CD8-positive, alpha-beta memory T cell (primary cell): ENCODE data around the gene FAH. TPM values are rescaled to one million over a fixed set of nuclear protein-coding genes. Genes with fewer than 3 reads are reported as not detected.

Experiments used
- CTCF ChIA-PET: fragments of 350-600 bp; sonication (Branson Sonifier 250); formaldehyde crosslinking; loops from one replicate; lab custom pipeline; 2021; ENCODE audit warnings: antibody characterized with exemption; lab: Charles Lee
- POLR2A ChIA-PET: fragments of 350-600 bp; sonication (Branson Sonifier 250); formaldehyde crosslinking; loops from one replicate; lab custom pipeline; 2021; ENCODE audit warnings: antibody characterized with exemption; lab: Charles Lee
- DNase-seq, 5 donors: peaks; one replicate each; pipeline versions ENCODE4 v3.0.0 to v3.0.0-alpha.2; 2020 to 2022; ENCODE audit warnings: mixed read lengths in 1 of 5
- H3K27ac ChIP-seq: one replicate; pipeline ENCODE4 v1.7.0; 2013; ENCODE audit warnings: low read depth, mild to moderate bottlenecking, low read length, moderate library complexity
- H3K27me3 ChIP-seq: 2 replicates; pipeline ENCODE4 v1.7.0; 2013; ENCODE audit warnings: low read length, mild to moderate bottlenecking; ENCODE audit not compliant: insufficient read depth, poor library complexity, severe bottlenecking
- H3K36me3 ChIP-seq: 2 replicates; pipeline ENCODE4 v1.7.0; 2013; ENCODE audit warnings: mild to moderate bottlenecking, low read length, moderate library complexity; ENCODE audit not compliant: insufficient read depth
- H3K4me1 ChIP-seq: 2 replicates; pipeline ENCODE4 v1.7.0; 2013; ENCODE audit warnings: mild to moderate bottlenecking, low read length, moderate library complexity; ENCODE audit not compliant: insufficient read depth
- H3K4me3 ChIP-seq: 2 replicates; pipeline ENCODE4 v1.7.0; 2013; ENCODE audit warnings: mild to moderate bottlenecking, low read length
- H3K9me3 ChIP-seq: 2 replicates; pipeline ENCODE4 v1.7.0; 2013; ENCODE audit warnings: mild to moderate bottlenecking, low read length
- H3K27ac Mint-ChIP-seq, 8 donors: one replicate each; pipeline ENCODE4 v1.8.0; 2020 to 2021; ENCODE audit warnings: mixed read lengths in 8 of 8, mild to moderate bottlenecking in 6 of 8, inconsistent platforms in 3 of 8, moderate library complexity in 3 of 8
- H3K27me3 Mint-ChIP-seq, 2 donors: one replicate each; pipeline ENCODE4 v1.8.0; 2020 to 2021; ENCODE audit warnings: mixed read lengths in 2 of 2, mild to moderate bottlenecking in 1 of 2, moderate library complexity in 1 of 2
- H3K36me3 Mint-ChIP-seq, 3 donors: one replicate each; pipeline ENCODE4 v1.8.0; 2020 to 2021; ENCODE audit warnings: mixed read lengths in 3 of 3, inconsistent platforms in 1 of 3, mild to moderate bottlenecking in 1 of 3
- H3K4me1 Mint-ChIP-seq, 3 donors: one replicate each; pipeline ENCODE4 v1.8.0; 2020 to 2021; ENCODE audit warnings: mixed read lengths in 3 of 3, inconsistent platforms in 1 of 3, mild to moderate bottlenecking in 1 of 3
- H3K4me3 Mint-ChIP-seq, 7 donors: one replicate each; pipeline ENCODE4 v1.8.0; 2020 to 2021; ENCODE audit warnings: mixed read lengths in 7 of 7, mild to moderate bottlenecking in 6 of 7, moderate library complexity in 4 of 7, inconsistent platforms in 2 of 7
- H3K9me3 Mint-ChIP-seq, 5 donors: one replicate each; pipeline ENCODE4 v1.8.0; 2020 to 2022; ENCODE audit warnings: mixed read lengths in 5 of 5, mild to moderate bottlenecking in 3 of 5, moderate library complexity in 2 of 5, inconsistent platforms in 1 of 5
- polyA plus RNA-seq: library from polyadenylated mRNA; unstranded; fragments of 300-500 nt; fragmentation: Illumina TruSeq; gene quantifications from one replicate; pipeline ENCODE4 v1.2.3, GENCODE V29; 2021
- total RNA-seq, 2 experiments: library from RNA; stranded (reverse); gene quantifications; one replicate each; pipeline ENCODE4 v1.2.3, GENCODE V29; 2021

Gene FAH
- total and polyA plus RNA-seq, 3 experiments from 2014 or later: 4.8 to 63.8 (median 63.8) TPM

GRCh38 chr15:80214910-80215309 lies 62.1 kb downstream of the FAH start:
- POLR2A ChIA-PET: no interaction called here

GRCh38 chr15:80216141-80216540 lies 63.3 kb downstream of the FAH start:
- H3K4me3 ChIP-seq: no peak overlapping the region
- no peak for DNase-seq
- H3K9me3 ChIP-seq: no peaks in the 10 kb centered on the region
- H3K27ac ChIP-seq: no peak overlapping the region
- peaks cover 8 to 37% of the 10 kb centered on the region in 2 donors for H3K27me3 Mint-ChIP-seq
- H3K36me3 Mint-ChIP-seq: no peaks in the 10 kb centered on the region
- H3K9me3 Mint-ChIP-seq: peaks cover 0 to 2% (median 0%) of the 10 kb centered on the region in 5 donors
- no peaks in the 10 kb centered on the region for H3K4me1 Mint-ChIP-seq
- H3K27me3 ChIP-seq: no peaks in the 10 kb centered on the region
- H3K27ac Mint-ChIP-seq: no peak overlapping the region
- H3K4me3 Mint-ChIP-seq: no peak overlapping the region
- H3K36me3 ChIP-seq: no peaks in the 10 kb centered on the region
- CTCF ChIA-PET: no interaction called here
- no peaks in the 10 kb centered on the region for H3K4me1 ChIP-seq
- POLR2A ChIA-PET: no interaction called here

More at GRCh38 chr15:80214910-80215309, 62.1 kb downstream of the FAH start:
- Histone ChIP-seq H3K4me3 (no peak overlapping the region), H3K9me3 (no peaks in the 10 kb centered on the region), H3K36me3 (no peaks in the 10 kb centered on the region), H3K27me3 (no peaks in the 10 kb centered on the region), H3K4me1 (no peaks in the 10 kb centered on the region), H3K27ac (no peak overlapping the region)
- CTCF ChIA-PET: no interaction called here
- peak overlapping the region in 1 of 8 donors; percentile 37 for H3K27ac Mint-ChIP-seq
- peaks cover 0 to 2% (median 0%) of the 10 kb centered on the region in 5 donors for H3K9me3 Mint-ChIP-seq
- H3K4me1 Mint-ChIP-seq: no peaks in the 10 kb centered on the region
- H3K4me3 Mint-ChIP-seq: no peak overlapping the region
- H3K36me3 Mint-ChIP-seq: no peaks in the 10 kb centered on the region
- peaks cover 11 to 44% of the 10 kb centered on the region in 2 donors for H3K27me3 Mint-ChIP-seq
- DNase-seq: no peak

DNA sequence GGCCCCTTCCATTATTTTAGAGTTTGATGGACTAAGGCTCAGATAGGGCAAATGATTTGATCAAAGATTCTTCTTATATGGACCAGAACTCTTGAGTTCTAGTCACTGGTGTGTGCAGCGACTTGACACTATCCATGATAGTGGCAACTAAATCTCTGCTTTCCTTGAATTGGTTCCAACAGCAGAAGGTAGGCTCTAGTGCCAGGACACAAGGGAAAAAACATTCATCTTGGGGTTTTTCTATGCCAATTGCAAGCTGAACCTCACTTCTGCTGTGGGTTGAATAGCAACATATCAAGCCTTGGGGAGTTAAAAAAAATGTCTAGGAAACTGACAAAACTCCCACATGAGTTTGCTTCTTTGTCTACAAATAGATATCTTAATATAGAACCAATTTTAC lies 64.1 kb downstream of the FAH start:
- H3K27ac Mint-ChIP-seq: no peak overlapping the region
- Histone ChIP-seq H3K36me3 (no peaks in the 10 kb centered on the region), H3K4me3 (no peak overlapping the region), H3K4me1 (no peaks in the 10 kb centered on the region), H3K27me3 (no peaks in the 10 kb centered on the region), H3K9me3 (no peaks in the 10 kb centered on the region), H3K27ac (no peak overlapping the region)
- peaks cover 0 to 2% (median 0%) of the 10 kb centered on the region in 5 donors for H3K9me3 Mint-ChIP-seq
- peaks cover 8 to 34% of the 10 kb centered on the region in 2 donors for H3K27me3 Mint-ChIP-seq
- ChIA-PET CTCF (no interaction called here), POLR2A (no interaction called here)
- H3K4me1 Mint-ChIP-seq: no peaks in the 10 kb centered on the region
- H3K4me3 Mint-ChIP-seq: no peak overlapping the region
- H3K36me3 Mint-ChIP-seq: no peaks in the 10 kb centered on the region
- DNase-seq: no peak

DNA sequence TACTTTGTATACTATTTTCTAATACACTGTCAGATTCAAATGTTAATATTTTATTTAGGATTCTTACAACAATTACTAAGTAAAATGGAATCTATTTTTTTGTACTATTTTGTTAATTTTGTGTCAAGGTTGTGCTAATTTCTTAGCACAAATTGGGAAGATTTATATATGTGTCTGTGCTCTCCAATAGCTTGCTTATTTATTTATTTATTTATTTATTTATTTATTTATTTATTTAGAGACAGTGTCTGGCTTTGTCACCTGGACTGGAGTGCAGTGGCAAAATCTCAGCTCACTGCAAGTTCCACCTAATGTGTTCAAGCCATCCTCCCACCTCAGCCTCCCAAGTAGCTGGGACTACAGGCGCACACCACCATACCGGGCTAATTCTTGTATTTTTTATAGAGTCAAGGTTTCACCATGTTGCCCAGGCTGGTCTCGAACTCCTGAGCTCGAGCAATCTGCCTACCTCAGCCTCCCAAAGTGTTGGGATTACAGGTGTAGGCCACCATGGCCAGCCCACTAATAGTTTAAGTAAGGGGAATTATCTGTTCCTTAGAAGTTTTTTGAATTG lies 64.6 kb downstream of the FAH start:
- H3K9me3 Mint-ChIP-seq: peaks cover 0 to 2% (median 0%) of the 10 kb centered on the region in 5 donors
- no peak for DNase-seq
- Histone ChIP-seq H3K4me3 (no peak overlapping the region), H3K9me3 (no peaks in the 10 kb centered on the region), H3K36me3 (no peaks in the 10 kb centered on the region), H3K27ac (no peak overlapping the region), H3K4me1 (no peaks in the 10 kb centered on the region), H3K27me3 (no peaks in the 10 kb centered on the region)
- H3K27ac Mint-ChIP-seq: no peak overlapping the region
- H3K27me3 Mint-ChIP-seq: peaks cover 8 to 31% of the 10 kb centered on the region in 2 donors
- no peaks in the 10 kb centered on the region for H3K36me3 Mint-ChIP-seq
- H3K4me1 Mint-ChIP-seq: no peaks in the 10 kb centered on the region
- ChIA-PET POLR2A (no interaction called here), CTCF (no interaction called here)
- H3K4me3 Mint-ChIP-seq: no peak overlapping the region

GRCh38 chr15:80219955-80220354 lies 67.2 kb downstream of the FAH start:
- Mint-ChIP-seq H3K27ac (no peak overlapping the region), H3K9me3 (peaks cover 0 to 2% (median 0%) of the 10 kb centered on the region in 5 donors), H3K27me3 (peaks cover 8 to 31% of the 10 kb centered on the region in 2 donors), H3K36me3 (no peaks in the 10 kb centered on the region), H3K4me3 (no peak overlapping the region), H3K4me1 (no peaks in the 10 kb centered on the region)
- H3K36me3 ChIP-seq: no peaks in the 10 kb centered on the region
- H3K27me3 ChIP-seq: no peaks in the 10 kb centered on the region
- H3K4me3 ChIP-seq: no peak overlapping the region
- ChIA-PET POLR2A (no interaction called here), CTCF (no interaction called here)
- no peaks in the 10 kb centered on the region for H3K9me3 ChIP-seq
- no peak overlapping the region for H3K27ac ChIP-seq
- DNase-seq: no peak
- no peaks in the 10 kb centered on the region for H3K4me1 ChIP-seq

GRCh38 chr15:80228959-80229610 lies 76.3 kb downstream of the FAH start:
- Mint-ChIP-seq H3K9me3 (no peaks in the 10 kb centered on the region), H3K4me1 (no peaks in the 10 kb centered on the region), H3K36me3 (no peaks in the 10 kb centered on the region), H3K27ac (no peak overlapping the region), H3K27me3 (peaks cover 14 to 74% of the 10 kb centered on the region in 2 donors), H3K4me3 (no peak overlapping the region)
- ChIA-PET CTCF (no interaction called here), POLR2A (no interaction called here)
- Histone ChIP-seq H3K27ac (no peak overlapping the region), H3K4me1 (no peaks in the 10 kb centered on the region), H3K36me3 (no peaks in the 10 kb centered on the region), H3K4me3 (no peak overlapping the region), H3K9me3 (no peaks in the 10 kb centered on the region), H3K27me3 (peaks cover 10% of the 10 kb centered on the region)
- no peak for DNase-seq

DNA sequence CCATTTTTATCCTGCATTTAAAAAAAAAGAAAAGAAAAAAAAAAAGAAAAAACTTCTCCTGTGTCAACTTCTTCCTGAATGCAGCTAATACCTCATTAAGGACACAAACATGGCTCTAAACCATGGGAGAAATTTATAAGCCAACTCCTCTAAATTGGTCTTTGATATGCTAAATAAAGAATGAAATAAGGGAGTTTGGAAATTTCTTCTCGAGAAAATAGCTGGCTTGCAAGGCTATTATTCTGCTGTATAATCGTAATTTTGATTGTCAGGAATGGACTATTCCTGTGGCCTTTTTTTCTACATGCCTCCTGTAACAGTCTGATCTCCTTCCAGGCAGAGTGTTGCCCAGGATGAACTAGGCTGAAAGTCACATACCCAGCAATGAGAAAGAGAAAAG lies 78.6 kb downstream of the FAH start:
- Histone ChIP-seq H3K4me3 (no peak overlapping the region), H3K4me1 (no peaks in the 10 kb centered on the region), H3K36me3 (no peaks in the 10 kb centered on the region), H3K27ac (no peak overlapping the region), H3K9me3 (no peaks in the 10 kb centered on the region), H3K27me3 (peaks cover under 1% of the 10 kb centered on the region)
- Mint-ChIP-seq H3K27me3 (peaks cover 12 to 66% of the 10 kb centered on the region in 2 donors), H3K4me3 (no peak overlapping the region), H3K36me3 (no peaks in the 10 kb centered on the region), H3K4me1 (no peaks in the 10 kb centered on the region), H3K9me3 (no peaks in the 10 kb centered on the region), H3K27ac (no peak overlapping the region)
- POLR2A ChIA-PET: no interaction called here
- CTCF ChIA-PET: no interaction called here
- no peak for DNase-seq

DNA sequence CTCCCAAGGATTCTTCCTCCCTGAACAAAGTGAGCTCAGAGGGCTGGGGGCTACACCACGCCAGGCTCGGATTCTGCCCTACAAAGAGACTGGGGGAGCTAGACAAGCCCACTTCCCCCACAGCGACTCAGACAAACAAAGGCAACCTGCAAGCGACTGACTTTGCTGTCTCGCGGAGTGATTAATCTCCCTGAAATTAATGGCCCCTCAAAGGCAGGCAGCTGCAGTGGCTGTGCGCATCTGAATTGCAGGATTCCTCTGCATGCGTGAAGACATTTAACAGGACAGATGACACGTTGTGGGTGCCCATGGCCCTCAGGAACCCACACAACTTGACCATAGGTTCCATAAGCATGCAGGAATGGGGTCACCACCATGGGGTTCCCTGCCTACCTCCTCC lies 80.8 kb downstream of the FAH start:
- Mint-ChIP-seq H3K27ac (no peak overlapping the region), H3K9me3 (no peaks in the 10 kb centered on the region), H3K36me3 (no peaks in the 10 kb centered on the region), H3K4me1 (no peaks in the 10 kb centered on the region), H3K27me3 (peaks cover 11 to 48% of the 10 kb centered on the region in 2 donors), H3K4me3 (no peak overlapping the region)
- Histone ChIP-seq H3K27me3 (no peaks in the 10 kb centered on the region), H3K4me3 (no peak overlapping the region), H3K9me3 (no peaks in the 10 kb centered on the region), H3K36me3 (no peaks in the 10 kb centered on the region), H3K27ac (no peak overlapping the region), H3K4me1 (no peaks in the 10 kb centered on the region)
- POLR2A ChIA-PET: no interaction called here
- no peak for DNase-seq
- CTCF ChIA-PET: no interaction called here
